Mammary epithelial cell (primary cell): ENCODE results near the gene SEMA4B.

Source experiments
- CTCF ChIP-seq, 2 donors: IDR thresholded peaks in 1 of 2; conservative IDR thresholded peaks in 1 of 2; 2 replicates each; pipeline ENCODE4 v1.5.1; 2011 to 2012; ENCODE audit warnings: inconsistent platforms in 2 of 2, low read length in 2 of 2, mild to moderate bottlenecking in 2 of 2, control low read depth in 1 of 2, low read depth in 1 of 2; ENCODE audit not compliant: insufficient read depth in 1 of 2; ENCODE audit errors: extremely low read depth in 1 of 2
- EZH2 ChIP-seq: IDR thresholded peaks from 2 replicates; pipeline ENCODE4 v1.6.1; 2012; ENCODE audit warnings: low read length, inconsistent platforms, borderline replicate concordance

- TF ChIP-seq CTCF (conservative IDR thresholded peaks at IDR 0.05 in 1 of 2, IDR thresholded peaks at IDR 0.05 in 1 of 2; ENCODE audit: extremely low read depth in 1 of 2, insufficient read depth in 1 of 2, low read depth in 1 of 2, low read length in 2 of 2) (no peak), EZH2 (no peak)
These were observed 830 bp downstream of the SEMA4B start for GRCh38 chr15:90201944-90202375.
